Posterior cingulate gyrus (tissue), 11 donors: ENCODE data around the gene MBD3L1.

Experiments
- DNase-seq, 10 donors: peaks; one replicate each; pipeline versions ENCODE4 v3.0.0 to v3.0.0-alpha.2; 2020 to 2021; ENCODE audit warnings: mixed read lengths in 3 of 10
- intact Hi-C: fragments of 100-400 bp; cut with DNase I; formaldehyde crosslinking; loops from one replicate; pipeline ENCODE4 v1.15.1; 2023

MBD3L1 gene

DNA sequence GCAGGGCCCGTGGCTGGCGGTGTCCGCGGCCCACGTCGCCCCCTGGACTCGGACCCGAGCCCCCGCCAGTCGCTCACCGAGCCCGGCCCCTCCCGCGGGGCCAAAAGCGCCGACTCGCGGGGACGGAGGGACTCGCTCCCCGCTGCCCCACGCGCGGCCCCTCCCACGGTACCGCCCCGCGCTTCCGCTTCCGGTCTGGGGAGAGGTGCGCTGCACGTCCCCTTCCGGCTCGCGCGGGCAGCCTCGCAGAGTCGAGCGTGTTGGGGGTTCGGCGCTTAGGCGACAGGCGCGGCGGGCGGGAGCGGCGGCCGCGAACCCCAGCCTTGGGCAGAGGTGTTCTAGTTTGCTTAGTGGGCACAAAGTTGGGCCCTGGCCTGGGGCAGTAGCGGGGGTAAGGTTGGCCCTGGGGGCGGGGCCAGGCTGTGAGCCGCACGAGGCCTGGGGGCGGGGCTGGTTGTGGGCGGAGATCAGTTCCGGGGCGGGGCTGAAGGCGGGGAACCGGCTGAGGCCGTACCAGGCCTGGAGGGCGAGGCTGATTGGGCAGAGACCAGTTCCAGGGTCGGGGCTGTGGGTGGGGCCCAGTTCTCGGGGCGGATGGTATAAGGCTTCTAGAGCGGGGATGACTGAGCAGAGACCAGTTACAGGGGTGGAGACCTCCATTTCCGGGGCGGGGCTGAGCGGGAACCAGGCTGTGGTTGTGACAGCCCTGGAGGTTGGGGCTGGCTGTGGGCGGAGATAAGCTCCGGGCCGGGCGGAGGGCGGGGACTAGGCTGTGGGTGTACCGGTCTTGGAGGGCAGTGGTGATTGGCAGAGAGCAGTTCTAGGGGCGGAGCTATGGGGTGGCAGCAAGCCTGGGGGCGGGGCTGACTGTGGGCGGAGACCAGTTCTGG, at the start of gene MBD3L1, which contains the start of gene ZNF558:
TSS of gene MBD3L1 (plus strand) at position 246 of the 890 bp plus-strand sequence. CDS start 10,302 bp downstream, outside the sequence.
TSS of gene ZNF558 (minus strand) at position 173 of the 890 bp plus-strand sequence. CDS start 9,645 bp downstream, outside the sequence.
- intact Hi-C loops = no loop called here
- DNase-seq = peak; percentile 96 to 100 (median 99)

- intact Hi-C loops = no loop called here
- DNase-seq = no peak
Observed at GRCh38 chr19:8794823-8795222, 37.4 kb upstream of the MBD3L1 start.

- intact Hi-C loops = no loop called here
- no peak for DNase-seq
Observed at GRCh38 chr19:8806661-8807060, 25.5 kb upstream of the MBD3L1 start.

GRCh38 chr19:8811315-8812172, 20.6 kb upstream of the MBD3L1 start:
- no peak for DNase-seq

DNA sequence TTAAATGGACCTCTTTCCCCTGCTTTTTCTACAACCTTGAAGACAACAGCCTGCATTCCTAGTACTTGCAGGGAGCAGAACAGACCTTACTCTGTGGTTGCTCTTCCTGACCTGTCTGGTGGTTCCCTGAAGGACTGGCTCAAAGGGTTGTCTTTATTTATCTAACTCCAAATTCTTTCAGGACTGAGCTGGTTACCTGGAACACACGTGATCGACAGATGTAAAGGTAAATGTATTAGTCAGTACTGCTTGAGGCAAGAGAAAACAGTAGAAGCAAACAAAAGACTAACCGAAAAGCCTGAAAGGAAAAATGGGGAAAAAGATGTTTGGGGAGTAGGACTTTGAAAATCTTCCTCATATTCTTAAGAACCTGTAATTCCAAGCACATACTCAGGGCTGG, 18.0 kb upstream of the MBD3L1 start:
- intact Hi-C loops = no loop called here
- no peak for DNase-seq

More at GRCh38 chr19:8811315-8812172, 20.6 kb upstream of the MBD3L1 start:
- intact Hi-C loops = no loop called here

DNA sequence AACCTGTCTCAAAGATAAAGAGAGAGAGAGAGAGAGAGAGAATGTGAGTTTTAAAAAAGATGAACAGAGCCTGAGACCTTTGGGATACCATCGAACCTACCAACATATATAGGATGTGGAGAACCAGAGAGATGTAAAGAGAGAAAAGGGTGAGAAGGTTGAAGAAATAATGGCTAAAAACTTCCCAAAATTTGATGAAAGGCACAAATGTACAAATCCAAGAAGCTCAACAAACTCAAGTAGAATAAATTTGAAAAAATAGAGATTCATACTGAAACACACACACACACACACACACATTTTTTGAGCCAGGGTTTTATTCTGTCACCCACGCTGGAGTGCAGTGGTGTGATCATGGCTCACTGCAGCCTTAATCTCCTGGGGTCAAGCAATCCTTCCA, 16.4 kb upstream of the MBD3L1 start:
- DNase-seq = no peak
- intact Hi-C loops = no loop called here

GRCh38 chr19:8820234-8820633, 11.9 kb upstream of the MBD3L1 start:
- intact Hi-C loops = no loop called here

DNA sequence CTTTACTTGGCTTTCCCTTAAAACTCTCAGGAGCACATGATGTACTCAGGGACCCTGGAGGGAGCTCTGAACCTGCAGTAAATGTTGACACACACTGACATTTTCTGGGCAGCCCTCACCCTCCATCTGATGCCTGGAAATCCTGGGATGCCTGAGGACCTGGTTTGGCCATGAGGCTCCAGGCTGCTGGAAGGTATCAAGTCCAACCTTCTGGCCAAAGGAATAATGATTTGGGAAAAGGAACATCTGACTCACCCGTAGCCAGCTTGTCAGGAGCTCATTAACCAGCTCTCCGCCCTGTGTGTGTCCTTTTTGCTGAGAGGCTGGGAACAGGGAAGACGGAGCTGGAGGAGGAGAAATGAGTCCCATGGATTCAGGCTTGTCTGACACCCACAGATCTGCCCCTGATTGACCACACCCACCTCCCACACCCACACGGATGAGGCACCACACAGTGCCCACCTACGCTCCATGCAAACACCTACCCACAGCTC, 10.4 kb upstream of the MBD3L1 start:
- intact Hi-C loops = no loop called here
- no peak for DNase-seq

More at GRCh38 chr19:8820234-8820633, 11.9 kb upstream of the MBD3L1 start:
- no peak for DNase-seq

DNA sequence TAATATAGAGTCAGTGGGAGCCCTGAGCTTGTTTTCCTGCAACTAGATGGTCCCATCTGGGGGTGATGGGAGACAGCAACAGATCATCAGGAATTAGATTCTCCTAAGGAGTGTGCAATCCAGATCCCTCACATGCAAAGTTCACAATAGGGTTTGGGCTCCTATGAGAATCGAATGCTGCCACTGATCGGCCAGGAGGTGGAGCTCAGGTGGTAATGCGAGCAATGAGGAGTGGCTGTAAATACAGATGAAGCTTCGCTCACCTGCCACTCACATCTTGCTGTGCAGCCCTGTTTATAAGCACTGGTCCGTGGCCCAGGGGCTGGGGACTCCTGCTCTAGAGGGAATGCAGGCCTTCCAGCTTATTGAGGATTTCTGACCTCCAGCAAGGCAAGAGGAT, 5.8 kb upstream of the MBD3L1 start:
- no peak for DNase-seq
- intact Hi-C loops = no loop called here

DNA sequence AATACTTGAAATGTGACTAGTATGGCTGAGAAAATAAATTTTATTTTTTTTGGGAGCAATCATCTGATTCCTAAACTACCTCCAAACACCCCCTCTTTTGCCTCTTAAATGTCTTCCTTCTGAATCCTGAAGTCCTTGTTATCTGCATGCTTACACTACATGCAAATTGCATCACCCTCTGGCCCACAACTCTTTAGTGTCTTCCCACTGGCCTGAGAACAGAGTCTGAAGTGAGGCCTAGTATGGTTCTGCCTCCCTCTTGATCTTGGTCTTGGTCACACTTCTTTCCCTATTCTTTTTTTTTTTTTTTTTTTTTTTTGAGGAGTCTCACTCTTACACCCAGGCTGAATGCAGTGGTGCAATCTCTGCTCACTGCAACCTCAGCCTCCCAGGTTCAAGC, 4.9 kb upstream of the MBD3L1 start:
- no peak for DNase-seq
- intact Hi-C loops = no loop called here

DNA sequence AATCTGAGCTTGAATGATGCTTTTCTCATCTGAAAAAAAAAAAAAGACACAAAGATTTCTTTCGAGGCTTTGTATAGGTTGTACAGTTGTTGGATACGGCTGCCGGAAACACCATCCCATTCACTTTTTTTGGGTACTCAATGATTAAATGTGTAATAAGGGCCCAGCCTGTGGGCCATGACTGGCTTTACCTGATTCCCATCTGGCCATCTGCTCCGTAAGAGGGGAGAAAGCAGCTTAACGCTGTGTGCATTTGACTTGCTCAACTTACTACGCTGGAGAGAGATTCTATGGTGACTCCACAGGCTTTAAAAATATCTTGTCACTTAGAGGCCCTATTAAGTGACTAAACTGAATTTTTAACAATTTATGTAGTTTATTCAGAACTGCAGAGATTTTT, 804 bp upstream of the MBD3L1 start:
- intact Hi-C loops = no loop called here
- no peak for DNase-seq

DNA sequence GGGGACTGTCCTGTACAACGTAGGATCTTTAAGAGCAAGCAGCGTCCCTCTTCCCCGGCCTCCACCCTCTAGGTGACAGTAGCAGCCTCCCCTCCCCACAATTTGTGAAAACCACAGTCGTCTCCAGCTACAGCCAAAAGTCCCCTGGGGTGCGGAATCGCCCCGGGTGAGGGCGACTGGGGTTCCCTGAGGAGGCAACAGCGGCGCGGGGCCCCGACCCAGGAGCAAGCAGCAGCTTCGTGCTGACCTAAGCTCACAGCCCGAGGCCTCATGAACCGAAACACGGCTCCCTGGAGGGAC, 395 bp upstream of the MBD3L1 start:
- intact Hi-C loops = no loop called here

GRCh38 chr19:8835446-8835845, 3.3 kb downstream of the MBD3L1 start:
- no peak for DNase-seq
- intact Hi-C loops = no loop called here

More for the DNA sequence above, 395 bp upstream of the MBD3L1 start:
- no peak for DNase-seq

GRCh38 chr19:8835877-8836276, 3.7 kb downstream of the MBD3L1 start:
- intact Hi-C loops = no loop called here
- DNase-seq = no peak

DNA sequence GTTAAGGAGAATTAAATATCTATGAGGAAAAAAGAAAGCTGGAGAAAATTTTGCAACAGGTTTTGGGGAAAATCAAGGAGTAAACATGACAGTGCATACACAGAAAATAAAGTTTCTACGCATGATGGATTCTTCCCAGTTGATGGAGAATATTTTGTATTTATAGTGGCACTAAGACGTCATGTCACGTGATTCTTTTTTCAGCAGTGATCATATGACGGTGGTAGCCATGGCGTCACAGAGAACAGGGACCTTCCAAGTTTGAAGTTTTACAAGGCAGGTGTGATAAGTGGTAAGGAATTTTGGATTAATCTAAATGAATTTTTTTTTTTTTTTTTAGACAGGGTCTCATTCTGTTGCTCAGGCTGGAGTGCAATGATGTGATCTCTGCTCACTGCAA, 8.5 kb downstream of the MBD3L1 start:
- intact Hi-C loops = no loop called here
- no peak for DNase-seq

GRCh38 chr19:8846819-8847218, 14.6 kb downstream of the MBD3L1 start:
- intact Hi-C loops = no loop called here
- DNase-seq = no peak

DNA sequence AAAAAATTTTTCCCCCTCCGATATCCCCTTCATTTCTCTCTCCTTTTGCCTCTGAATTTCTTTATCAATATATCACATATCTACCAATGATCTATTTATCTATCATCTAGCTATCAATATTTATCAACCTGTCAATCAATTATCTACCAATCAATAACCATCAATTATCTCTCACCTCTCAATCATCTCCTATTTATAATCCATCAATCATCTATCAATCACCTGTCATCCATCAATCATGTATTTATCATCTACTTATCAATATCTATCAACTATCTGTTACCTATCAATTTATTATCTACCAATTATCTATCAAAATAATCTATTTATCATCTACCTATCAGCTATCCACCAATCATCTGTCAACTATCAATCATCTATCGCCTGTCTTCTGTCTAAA, 17.1 kb downstream of the MBD3L1 start:
- intact Hi-C loops = no loop called here
- no peak for DNase-seq

GRCh38 chr19:8850488-8850887, 18.3 kb downstream of the MBD3L1 start:
- intact Hi-C loops = no loop called here
- no peak for DNase-seq

DNA sequence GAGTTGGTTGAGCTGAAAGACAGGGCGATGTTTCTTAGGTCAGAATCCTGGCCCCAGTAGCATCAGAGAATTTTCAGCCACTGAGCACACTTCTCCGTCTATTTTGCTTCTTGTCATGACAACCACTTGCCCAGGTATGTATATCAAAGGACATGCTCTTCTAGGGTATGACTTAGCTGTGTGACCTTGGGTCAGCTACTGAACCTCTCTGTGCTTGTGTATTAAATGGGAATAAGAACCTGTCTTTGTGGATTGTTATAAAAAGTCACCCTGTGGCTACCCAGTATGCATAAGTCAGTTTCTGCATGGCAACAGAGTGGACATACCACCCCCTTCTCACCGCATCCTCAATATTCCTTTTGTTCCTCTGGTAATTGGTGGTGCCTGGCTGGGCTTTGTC, 26.1 kb downstream of the MBD3L1 start:
- intact Hi-C loops = no loop called here
- no peak for DNase-seq

DNA sequence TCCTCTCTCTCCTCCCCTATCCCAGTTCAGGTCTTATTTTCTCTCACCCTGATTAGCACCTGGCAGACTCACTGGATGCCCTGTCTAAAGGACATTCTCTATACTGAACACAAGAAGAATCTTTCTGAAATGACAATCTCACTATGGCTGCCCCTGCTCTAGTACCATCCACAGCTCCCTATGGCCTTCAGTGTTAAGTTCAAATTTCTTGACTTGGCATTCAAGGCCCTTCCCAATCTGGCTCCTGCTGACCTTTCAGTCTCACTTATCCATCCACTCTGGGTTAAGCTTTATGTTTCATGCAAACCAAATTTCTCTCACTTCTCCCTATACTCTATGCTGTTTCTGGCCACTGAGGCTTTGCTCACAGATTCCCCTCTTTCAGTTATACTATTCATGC, 34.2 kb downstream of the MBD3L1 start:
- intact Hi-C loops = no loop called here
- no peak for DNase-seq
